HL-60/S4 treated with phorbol 12-myristate 13-acetate at 8.2 ng/mL for 4 days and 3 days (cell line): Measurements from ENCODE around the gene SUV39H1.

Experiments used
- in situ Hi-C: fragments of 300-500 bp; cut with MboI; formaldehyde crosslinking; loops from 2 replicates; pipeline ENCODE4 v1.15.0; 2022; ENCODE audit warnings: low sequenced_read_pairs

The SUV39H1 gene

GRCh38 chrX:48711929-48712505 is 15.5 kb downstream of the SUV39H1 start:
- in situ Hi-C loops, result no loop called here

GRCh38 chrX:48713847-48714246 is 17.3 kb downstream of the SUV39H1 start:
- in situ Hi-C loops, result no loop called here

- in situ Hi-C loops, result no loop called here
These were observed 18.0 kb downstream of the SUV39H1 start for GRCh38 chrX:48714573-48714972.

GRCh38 chrX:48715072-48715471 is 18.5 kb downstream of the SUV39H1 start:
- in situ Hi-C loops, result no loop called here

- in situ Hi-C loops, result no loop called here
These were observed 19.5 kb downstream of the SUV39H1 start for GRCh38 chrX:48715876-48716502.

DNA sequence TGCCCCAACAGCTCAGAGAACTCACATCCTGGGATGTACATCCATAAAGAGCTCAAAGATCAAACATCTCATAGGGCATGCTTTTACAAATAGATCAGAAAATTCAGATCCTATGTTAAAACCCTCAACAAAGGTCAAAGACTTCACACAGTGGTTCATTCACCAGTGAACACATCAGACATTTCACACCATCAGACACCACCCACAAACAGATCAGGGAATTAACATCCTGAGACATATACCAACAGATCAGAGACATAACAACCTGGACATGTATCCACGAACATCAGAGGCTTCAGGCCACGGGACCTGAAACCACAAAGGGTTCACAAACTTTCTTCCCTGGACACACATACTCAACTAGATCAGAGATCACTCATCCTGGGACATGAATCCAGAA is 23.4 kb downstream of the SUV39H1 start:
- in situ Hi-C loops, result no loop called here

- in situ Hi-C loops, result no loop called here
These were observed 24.2 kb downstream of the SUV39H1 start for GRCh38 chrX:48720577-48721250.

- in situ Hi-C loops, result no loop called here
These were observed 25.4 kb downstream of the SUV39H1 start for GRCh38 chrX:48721916-48722315.

GRCh38 chrX:48726596-48726995 is 30.1 kb downstream of the SUV39H1 start:
- in situ Hi-C loops, result no loop called here

GRCh38 chrX:48728653-48729052 is 32.1 kb downstream of the SUV39H1 start:
- in situ Hi-C loops, result no loop called here

GRCh38 chrX:48736303-48736702 is 39.8 kb downstream of the SUV39H1 start:
- in situ Hi-C loops, result no loop called here

GRCh38 chrX:48736878-48737212 is 40.3 kb downstream of the SUV39H1 start:
- in situ Hi-C loops, result no loop called here

GRCh38 chrX:48737213-48737938 is 40.8 kb downstream of the SUV39H1 start:
- in situ Hi-C loops, result no loop called here

- in situ Hi-C loops, result no loop called here
These were observed 41.4 kb downstream of the SUV39H1 start for GRCh38 chrX:48737940-48738339.

- in situ Hi-C loops, result no loop called here
These were observed 45.3 kb downstream of the SUV39H1 start for GRCh38 chrX:48741834-48742233.

DNA sequence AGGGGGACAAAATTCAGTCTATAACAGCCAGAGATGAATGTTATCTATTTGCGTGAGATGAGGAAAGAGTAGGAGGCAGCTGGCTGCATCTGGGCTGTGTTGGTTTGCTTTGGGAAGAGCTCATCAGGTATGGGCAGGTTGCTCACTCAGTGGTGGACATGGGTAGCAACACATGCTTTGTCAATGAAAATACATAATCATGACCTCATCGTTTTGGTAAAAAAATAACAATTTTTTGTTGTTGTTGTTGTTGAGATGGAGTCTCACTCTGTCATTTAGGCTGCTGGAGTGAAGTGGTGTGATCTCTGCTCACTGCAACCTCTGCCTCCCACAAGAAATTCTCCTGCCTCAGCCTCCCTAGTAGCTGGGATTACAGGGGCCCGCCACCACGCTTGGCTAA is 48.7 kb downstream of the SUV39H1 start:
- in situ Hi-C loops, result no loop called here

- in situ Hi-C loops, result no loop called here
These were observed 51.0 kb downstream of the SUV39H1 start for GRCh38 chrX:48747415-48748016.

GRCh38 chrX:48749182-48749581 is 52.6 kb downstream of the SUV39H1 start:
- in situ Hi-C loops, result no loop called here

DNA sequence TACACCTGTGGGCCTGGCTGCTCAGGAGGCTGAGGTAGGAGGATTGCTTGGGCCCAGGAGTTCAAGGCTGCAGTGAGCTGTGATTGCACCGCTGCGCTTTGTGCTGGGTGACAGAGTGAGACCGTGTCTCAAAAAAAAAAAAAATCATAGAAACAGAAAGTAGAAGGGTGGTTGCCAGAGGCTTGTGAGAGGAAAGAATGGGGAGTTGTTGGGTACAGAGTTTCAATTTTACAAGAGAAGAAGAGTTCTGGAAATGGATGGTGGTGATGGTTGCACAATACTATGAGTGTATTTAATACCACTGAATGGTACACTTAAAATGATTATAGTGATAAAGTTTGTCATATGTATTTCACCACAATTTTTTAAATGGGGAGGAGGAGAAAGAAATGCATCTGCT is 54.8 kb downstream of the SUV39H1 start:
- in situ Hi-C loops, result no loop called here

- in situ Hi-C loops, result no loop called here
These were observed 56.0 kb downstream of the SUV39H1 start for GRCh38 chrX:48752498-48752897.

DNA sequence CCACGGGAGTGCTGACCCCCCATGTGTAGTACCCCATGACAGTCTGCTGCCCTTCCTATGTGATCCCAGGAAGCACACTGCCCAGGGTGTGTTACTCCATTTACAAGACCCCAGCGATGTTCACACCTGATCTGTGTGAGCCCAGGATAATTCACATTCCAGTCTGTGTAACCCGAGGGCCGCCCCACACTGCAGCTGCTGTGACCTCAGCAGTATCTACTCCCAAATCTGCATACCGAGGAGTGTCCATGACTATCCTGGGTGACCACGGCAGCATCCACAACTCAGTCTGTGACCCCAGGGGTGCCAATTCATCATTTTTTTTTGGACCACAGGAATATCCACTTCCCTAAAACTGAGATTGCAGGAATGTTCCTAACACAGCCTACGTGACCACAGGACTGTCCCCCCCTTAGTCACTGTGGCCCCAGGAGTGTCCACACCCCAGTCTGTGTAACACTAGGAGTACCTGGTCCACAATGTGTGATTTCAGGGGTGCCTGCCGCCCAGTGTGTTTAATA is 57.2 kb downstream of the SUV39H1 start:
- in situ Hi-C loops, result no loop called here
